ENCODE measurements around the gene CD163L1. TPM values are rescaled to one million over a fixed set of nuclear protein-coding genes. Genes with fewer than 3 reads are reported as not detected.

The CD163L1 gene
- total RNA-seq, 1 experiment from 2014 or later = 0.11 TPM

DNA sequence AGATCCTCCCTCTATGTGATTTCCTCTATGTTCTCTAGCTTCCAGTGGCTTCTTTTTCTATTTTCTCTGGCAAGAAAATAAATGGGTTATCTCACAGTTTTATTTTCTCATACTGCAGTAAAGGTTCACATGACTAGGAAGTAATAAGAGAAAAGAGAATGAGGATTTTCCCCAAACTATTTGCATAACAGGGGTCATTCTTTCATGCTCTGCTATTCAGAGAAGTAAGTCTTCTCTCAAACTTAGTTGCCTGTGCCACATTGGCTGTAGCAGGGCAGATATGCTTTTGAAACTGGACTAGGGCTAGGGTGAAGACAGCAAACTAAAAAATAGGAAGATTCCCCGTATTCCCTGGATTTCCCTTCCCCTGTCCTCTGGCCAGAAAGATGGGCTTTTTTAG, 82.7 kb downstream of the CD163L1 start:
- intact Hi-C loops (cut with micrococcal nuclease; ENCODE audit: unreplicated experiment) = no loop called here
- Histone ChIP-seq H3K36me3 (ENCODE audit: control insufficient read depth, insufficient read depth, low read length) (no peaks in the 10 kb centered on the region), H3K4me3 (ENCODE audit: low read depth, low read length) (no peak overlapping the region), H3K4me1 (no peaks in the 10 kb centered on the region), H3K27me3 (replicated peaks; ENCODE audit: control insufficient read depth, insufficient read depth, low read length) (0 out of 2 replicates have a peak, but pooled peaks cover 1% of the 10 kb centered on the region), H3K9me3 (no peaks in the 10 kb centered on the region)
- Mint-ChIP-seq H3K4me1 (ENCODE audit: low read depth, unreplicated experiment) (no peaks in the 10 kb centered on the region), H3K27ac (ENCODE audit: unreplicated experiment) (no peak overlapping the region), H3K9me3 (ENCODE audit: unreplicated experiment) (no peaks in the 10 kb centered on the region), H3K27me3 (ENCODE audit: insufficient read depth, unreplicated experiment) (peaks cover 2% of the 10 kb centered on the region), H3K4me3 (ENCODE audit: unreplicated experiment) (no peak overlapping the region), H3K36me3 (ENCODE audit: insufficient read depth, unreplicated experiment) (no peaks in the 10 kb centered on the region)
- no TSS peak for BruUV-seq (replicated peaks)
- ChIA-PET POLR2A (no interaction called here), CTCF (no interaction called here)
- TF ChIP-seq, protein P1, sequence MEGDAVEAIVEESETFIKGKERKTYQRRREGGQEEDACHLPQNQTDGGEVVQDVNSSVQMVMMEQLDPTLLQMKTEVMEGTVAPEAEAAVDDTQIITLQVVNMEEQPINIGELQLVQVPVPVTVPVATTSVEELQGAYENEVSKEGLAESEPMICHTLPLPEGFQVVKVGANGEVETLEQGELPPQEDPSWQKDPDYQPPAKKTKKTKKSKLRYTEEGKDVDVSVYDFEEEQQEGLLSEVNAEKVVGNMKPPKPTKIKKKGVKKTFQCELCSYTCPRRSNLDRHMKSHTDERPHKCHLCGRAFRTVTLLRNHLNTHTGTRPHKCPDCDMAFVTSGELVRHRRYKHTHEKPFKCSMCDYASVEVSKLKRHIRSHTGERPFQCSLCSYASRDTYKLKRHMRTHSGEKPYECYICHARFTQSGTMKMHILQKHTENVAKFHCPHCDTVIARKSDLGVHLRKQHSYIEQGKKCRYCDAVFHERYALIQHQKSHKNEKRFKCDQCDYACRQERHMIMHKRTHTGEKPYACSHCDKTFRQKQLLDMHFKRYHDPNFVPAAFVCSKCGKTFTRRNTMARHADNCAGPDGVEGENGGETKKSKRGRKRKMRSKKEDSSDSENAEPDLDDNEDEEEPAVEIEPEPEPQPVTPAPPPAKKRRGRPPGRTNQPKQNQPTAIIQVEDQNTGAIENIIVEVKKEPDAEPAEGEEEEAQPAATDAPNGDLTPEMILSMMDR (IDR thresholded peaks at IDR 0.05; ENCODE audit: insufficient read depth in 1 of 2, low read depth in 1 of 2, low read length in 1 of 2, severe bottlenecking in 1 of 2, unreplicated experiment in 1 of 2) = no peak
- DNase-seq = no peak

DNA sequence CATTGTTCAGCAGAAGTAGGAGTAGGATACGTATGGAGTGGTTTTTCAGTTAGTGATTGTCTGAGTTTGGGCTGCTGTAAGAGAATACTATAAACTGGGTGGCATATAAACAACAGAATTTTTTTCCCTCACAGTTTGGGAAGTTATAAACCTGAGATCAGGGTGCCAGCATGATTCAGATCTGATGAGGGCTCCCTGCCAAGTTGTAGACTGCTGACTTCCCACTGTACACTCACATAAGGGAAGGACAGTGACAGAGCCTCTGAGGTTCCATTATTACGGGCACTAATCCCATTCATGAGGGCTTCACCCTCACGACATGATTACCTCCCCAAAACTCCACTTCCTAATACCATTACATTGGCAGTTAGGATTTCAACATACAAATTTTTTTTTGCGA, 89.4 kb downstream of the CD163L1 start:
- BruUV-seq (replicated peaks) = no TSS peak
- intact Hi-C loops (cut with micrococcal nuclease; ENCODE audit: unreplicated experiment) = no loop called here
- CTCF ChIA-PET = no interaction called here
- H3K9me3 ChIP-seq = no peaks in the 10 kb centered on the region
- TF ChIP-seq, protein P1 (IDR thresholded peaks at IDR 0.05; ENCODE audit: insufficient read depth in 1 of 2, low read depth in 1 of 2, low read length in 1 of 2, severe bottlenecking in 1 of 2, unreplicated experiment in 1 of 2) = no peak
- Mint-ChIP-seq H3K4me1 (ENCODE audit: low read depth, unreplicated experiment) (peaks cover 15% of the 10 kb centered on the region), H3K36me3 (ENCODE audit: insufficient read depth, unreplicated experiment) (no peaks in the 10 kb centered on the region), H3K4me3 (ENCODE audit: unreplicated experiment) (no peak overlapping the region), H3K9me3 (ENCODE audit: unreplicated experiment) (peaks cover 9% of the 10 kb centered on the region), H3K27me3 (ENCODE audit: insufficient read depth, unreplicated experiment) (peaks cover 5% of the 10 kb centered on the region), H3K27ac (ENCODE audit: unreplicated experiment) (no peak overlapping the region)
- POLR2A ChIA-PET = no interaction called here
- no peak for DNase-seq
- H3K4me1 ChIP-seq = peaks cover 12% of the 10 kb centered on the region
- no peaks in the 10 kb centered on the region for H3K36me3 ChIP-seq (ENCODE audit: control insufficient read depth, insufficient read depth, low read length)
- 0 out of 2 replicates have a peak, but pooled peaks cover 1% of the 10 kb centered on the region for H3K27me3 ChIP-seq (replicated peaks; ENCODE audit: control insufficient read depth, insufficient read depth, low read length)
- no peak overlapping the region for H3K4me3 ChIP-seq (ENCODE audit: low read depth, low read length)

DNA sequence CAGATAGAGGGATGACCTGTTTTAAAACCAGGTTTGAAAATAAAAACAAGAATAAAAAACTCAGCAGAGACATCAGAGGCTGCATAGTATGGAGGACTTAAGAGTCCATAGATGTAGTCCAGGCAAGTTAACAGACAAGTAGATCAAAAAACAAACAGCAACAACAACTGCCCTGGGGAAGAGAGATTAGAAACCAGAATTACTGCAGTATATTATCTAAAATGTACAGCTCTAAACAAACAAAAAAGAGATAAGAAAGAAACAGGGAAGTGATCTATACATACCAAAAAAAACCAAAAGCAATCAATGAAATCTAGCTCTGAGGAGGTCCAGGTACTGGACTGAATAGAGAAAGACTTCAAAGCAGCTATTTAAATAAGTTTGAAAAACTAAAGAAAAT, 91.3 kb downstream of the CD163L1 start:
- no peaks in the 10 kb centered on the region for H3K36me3 ChIP-seq (ENCODE audit: control insufficient read depth, insufficient read depth, low read length)
- TF ChIP-seq, protein P1 (IDR thresholded peaks at IDR 0.05; ENCODE audit: insufficient read depth in 1 of 2, low read depth in 1 of 2, low read length in 1 of 2, severe bottlenecking in 1 of 2, unreplicated experiment in 1 of 2) = no peak
- Mint-ChIP-seq H3K4me3 (ENCODE audit: unreplicated experiment) (no peak overlapping the region), H3K27me3 (ENCODE audit: insufficient read depth, unreplicated experiment) (peaks cover 5% of the 10 kb centered on the region), H3K4me1 (ENCODE audit: low read depth, unreplicated experiment) (peaks cover 15% of the 10 kb centered on the region), H3K36me3 (ENCODE audit: insufficient read depth, unreplicated experiment) (no peaks in the 10 kb centered on the region), H3K27ac (ENCODE audit: unreplicated experiment) (no peak overlapping the region), H3K9me3 (ENCODE audit: unreplicated experiment) (peaks cover 9% of the 10 kb centered on the region)
- no peak overlapping the region for H3K4me3 ChIP-seq (ENCODE audit: low read depth, low read length)
- peak in 1 of 2 experiments; percentile 32 for DNase-seq
- no peaks in the 10 kb centered on the region for H3K9me3 ChIP-seq
- ChIA-PET POLR2A (no interaction called here), CTCF (no interaction called here)
- intact Hi-C loops (cut with micrococcal nuclease; ENCODE audit: unreplicated experiment) = no loop called here
- 0 out of 2 replicates have a peak, but pooled peaks cover 1% of the 10 kb centered on the region for H3K27me3 ChIP-seq (replicated peaks; ENCODE audit: control insufficient read depth, insufficient read depth, low read length)
- no TSS peak for BruUV-seq (replicated peaks)
- H3K4me1 ChIP-seq = peaks cover 12% of the 10 kb centered on the region

Data from Caco-2 (cell line).